ENCODE results near the gene SERF2. TPM values are rescaled to one million over a fixed set of nuclear protein-coding genes. Genes with fewer than 3 reads are reported as not detected.

SERF2 gene
- total and polyA plus RNA-seq, 2 of the 13 experiments (the other 11 are each of a cell fraction or from before 2014, with no cell fraction given): 811 to 1,257 TPM

DNA sequence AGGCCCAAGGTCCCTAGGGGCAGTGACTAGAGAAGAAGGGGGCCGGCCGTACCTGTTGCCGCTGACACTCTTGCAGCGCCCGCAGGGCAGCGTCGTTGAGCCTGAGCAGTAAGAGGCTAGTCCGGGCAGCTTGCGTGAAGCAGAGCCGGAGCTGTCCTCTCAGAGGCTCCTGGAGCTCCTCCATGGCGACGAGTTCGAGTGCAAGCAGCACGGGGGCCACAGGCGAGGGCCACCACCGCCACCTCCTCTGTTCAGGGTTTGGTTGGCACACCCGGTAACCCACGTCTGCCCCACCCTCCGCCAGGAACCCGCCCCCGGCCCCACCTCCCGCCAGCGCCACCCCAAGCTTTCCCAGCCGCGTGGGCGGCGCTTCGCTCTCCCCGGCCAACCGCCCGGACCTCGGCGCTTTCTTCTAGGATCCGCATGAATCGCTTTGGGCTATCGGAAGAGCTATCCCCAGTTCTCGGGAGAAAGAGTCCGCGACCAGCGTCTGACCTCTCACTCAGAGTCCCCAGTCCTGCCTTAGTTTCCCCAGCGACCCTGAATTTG, 15.3 kb upstream of the SERF2 start, which contains the start of gene ELL3 (continued):
- TF ChIP-seq SIX1 (CRISPR knock-in tag; IDR thresholded peaks at IDR 0.05; ENCODE audit: borderline replicate concordance): no peak

GRCh38 chr15:43777267-43777914, 14.7 kb upstream of the SERF2 start:
- no peak for FAIRE-seq
- Histone ChIP-seq H4K20me1 (ENCODE audit: insufficient read depth, low read length) (no peaks in the 10 kb centered on the region), H2AFZ (ENCODE audit: low read length) (peak overlapping the region; percentile 98), H3K27ac (ENCODE audit: extremely low read length, insufficient read depth, low read length) (peak overlapping the region; percentile 86), H3K4me3 (replicated peaks in 1 of 3; ENCODE audit: insufficient read depth in 1 of 3, low read depth in 2 of 3, low read length in 3 of 3) (peak overlapping the region; percentile 65 to 97 (median 78)), H3K4me2 (ENCODE audit: low read depth, low read length) (peak overlapping the region; percentile 99), H3K36me3 (replicated peaks in 1 of 2; ENCODE audit: control insufficient read depth in 1 of 2, insufficient read depth in 2 of 2, low read length in 2 of 2) (peaks cover 2 to 12% of the 10 kb centered on the region in 2 experiments; a peak in 1 of 5 replicates), H3K79me2 (ENCODE audit: insufficient read depth, low read length) (no peaks in the 10 kb centered on the region), H3K4me1 (ENCODE audit: insufficient read depth, low read length) (peaks cover 15% of the 10 kb centered on the region), H3K9me3 (ENCODE audit: low read length) (no peaks in the 10 kb centered on the region), H3K9ac (ENCODE audit: insufficient read depth, low read depth, low read length) (peak overlapping the region; percentile 75), H3K27me3 (ENCODE audit: control insufficient read depth in 1 of 2, insufficient read depth in 2 of 2, low read length in 2 of 2) (no peaks in the 10 kb centered on the region)
- peak; percentile 58 for DNase-seq (ENCODE audit: low spot score)
- ChIA-PET POLR2A (interaction anchor here (1.0 to 4.0 kb wide), 7 partner anchors 12 to 407 kb away, joined by 3 to 34 read pairs (median 8); partner anchors contain the start of genes HYPK, MFAP1, PDIA3 and SERINC4), CTCF (ENCODE audit: low intra/inter-chr PET ratio, low total read pairs) (no interaction called here)
- in situ Hi-C loops (cut with HindIII; ENCODE audit: extremely low pct_ligation_motif_present, low pct_unique_long_range_greater_than_20kb) (loop anchor here (10.0 kb wide), 1 partner anchor 263 kb away; the partner anchor contains the start of gene MAP1A), intact Hi-C loops (cut with micrococcal nuclease; ENCODE audit: unreplicated experiment) (loop anchor here (1.0 kb wide), 1 partner anchor 8 kb away; no protein-coding TSS in a partner anchor)
- TSS peak; percentile 58 for BruUV-seq (replicated peaks)
- ATAC-seq: peak; percentile 67
- WGBS (ENCODE audit: low lambda C conversion rate): 0% methylated on average over 3 of the region's 31 CpGs
- TF ChIP-seq ZNF281 (CRISPR knock-in tag; IDR thresholded peaks at IDR 0.05; ENCODE audit: borderline replicate concordance) (0 out of 2 replicates have a peak, but pooled peaks have one; percentile 20), ZSCAN29 (CRISPR knock-in tag; conservative IDR thresholded peaks at IDR 0.05) (peak; percentile 82; the same call in 1 of the 2 replicates), MLXIP (CRISPR knock-in tag; IDR thresholded peaks at IDR 0.05; ENCODE audit: borderline replicate concordance) (no peak), ZNF614 (CRISPR knock-in tag; IDR thresholded peaks at IDR 0.05; ENCODE audit: borderline replicate concordance) (no peak), SP1 (IDR thresholded peaks at IDR 0.05) (no peak), SP1 (CRISPR knock-in tag; IDR thresholded peaks at IDR 0.05) (peak; percentile 45), RXRB (CRISPR knock-in tag; IDR thresholded peaks at IDR 0.05; ENCODE audit: borderline replicate concordance) (peak; percentile 41; the same call in 1 of the 2 replicates), FOXK1 (CRISPR knock-in tag; IDR thresholded peaks at IDR 0.05; ENCODE audit: borderline replicate concordance, low read depth) (peak; percentile 51; the same call in 1 of the 2 replicates), ZNF33B (CRISPR knock-in tag; IDR thresholded peaks at IDR 0.05) (peak; percentile 88), ZNF280B (CRISPR knock-in tag; IDR thresholded peaks at IDR 0.05; ENCODE audit: borderline replicate concordance) (peak; percentile 84), SRSF4 (IDR thresholded peaks at IDR 0.05; ENCODE audit: low read depth, low read length, poor library complexity, severe bottlenecking) (no peak), RARG (CRISPR knock-in tag; IDR thresholded peaks at IDR 0.05; ENCODE audit: low read depth) (0 out of 2 replicates have a peak, but pooled peaks have one; percentile 72)

All from HepG2 (cell line).